ENCODE measurements around the gene RFX2. TPM values are rescaled to one million over a fixed set of nuclear protein-coding genes. Genes with fewer than 3 reads are reported as not detected.

The RFX2 gene
- total RNA-seq, 1 experiment from 2014 or later = 13.7 TPM

DNA sequence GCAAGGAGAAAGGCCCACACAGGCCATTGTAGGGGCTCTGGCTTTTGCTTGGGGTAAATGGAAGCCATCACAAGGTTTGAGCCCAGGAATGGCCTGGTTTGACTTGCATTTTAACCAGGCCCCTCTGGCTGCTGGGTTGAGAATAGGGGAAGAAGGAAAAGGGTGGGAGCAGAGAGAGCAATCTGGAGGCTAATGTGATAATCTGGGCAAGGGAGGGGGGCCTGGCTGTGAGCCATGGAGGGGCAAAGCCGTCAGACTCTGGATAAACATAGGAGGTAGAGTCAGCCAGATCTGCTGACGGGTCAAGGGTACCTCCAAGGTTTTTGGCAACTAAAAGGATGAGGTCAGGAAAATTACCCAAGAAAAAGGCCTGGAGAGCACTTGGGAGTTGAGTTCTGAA, 41.6 kb downstream of the RFX2 start:
- peak overlapping the region; percentile 32 for H3K27ac Mint-ChIP-seq (ENCODE audit: unreplicated experiment)
- H3K9me3 Mint-ChIP-seq (ENCODE audit: low read depth, unreplicated experiment) = peaks cover 2% of the 10 kb centered on the region
- intact Hi-C loops (cut with micrococcal nuclease; ENCODE audit: unreplicated experiment) = no loop called here
- H3K4me1 Mint-ChIP-seq (ENCODE audit: low read depth, unreplicated experiment) = peaks cover 34% of the 10 kb centered on the region
- DNase-seq = no peak
- no TSS peak for BruUV-seq (replicated peaks)
- CTCF ChIA-PET = interaction anchor here (0.6 kb wide), 1 partner anchor 41 kb away, joined by 3 read pairs; no protein-coding TSS in a partner anchor
- TF ChIP-seq, protein P1, sequence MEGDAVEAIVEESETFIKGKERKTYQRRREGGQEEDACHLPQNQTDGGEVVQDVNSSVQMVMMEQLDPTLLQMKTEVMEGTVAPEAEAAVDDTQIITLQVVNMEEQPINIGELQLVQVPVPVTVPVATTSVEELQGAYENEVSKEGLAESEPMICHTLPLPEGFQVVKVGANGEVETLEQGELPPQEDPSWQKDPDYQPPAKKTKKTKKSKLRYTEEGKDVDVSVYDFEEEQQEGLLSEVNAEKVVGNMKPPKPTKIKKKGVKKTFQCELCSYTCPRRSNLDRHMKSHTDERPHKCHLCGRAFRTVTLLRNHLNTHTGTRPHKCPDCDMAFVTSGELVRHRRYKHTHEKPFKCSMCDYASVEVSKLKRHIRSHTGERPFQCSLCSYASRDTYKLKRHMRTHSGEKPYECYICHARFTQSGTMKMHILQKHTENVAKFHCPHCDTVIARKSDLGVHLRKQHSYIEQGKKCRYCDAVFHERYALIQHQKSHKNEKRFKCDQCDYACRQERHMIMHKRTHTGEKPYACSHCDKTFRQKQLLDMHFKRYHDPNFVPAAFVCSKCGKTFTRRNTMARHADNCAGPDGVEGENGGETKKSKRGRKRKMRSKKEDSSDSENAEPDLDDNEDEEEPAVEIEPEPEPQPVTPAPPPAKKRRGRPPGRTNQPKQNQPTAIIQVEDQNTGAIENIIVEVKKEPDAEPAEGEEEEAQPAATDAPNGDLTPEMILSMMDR (IDR thresholded peaks at IDR 0.05; ENCODE audit: unreplicated experiment) = no peak
- no peak overlapping the region for H3K4me3 Mint-ChIP-seq (ENCODE audit: low read depth, unreplicated experiment)
- H3K27me3 Mint-ChIP-seq (ENCODE audit: unreplicated experiment) = no peaks in the 10 kb centered on the region
- H3K36me3 Mint-ChIP-seq (ENCODE audit: insufficient read depth, unreplicated experiment) = peaks cover 16% of the 10 kb centered on the region

DNA sequence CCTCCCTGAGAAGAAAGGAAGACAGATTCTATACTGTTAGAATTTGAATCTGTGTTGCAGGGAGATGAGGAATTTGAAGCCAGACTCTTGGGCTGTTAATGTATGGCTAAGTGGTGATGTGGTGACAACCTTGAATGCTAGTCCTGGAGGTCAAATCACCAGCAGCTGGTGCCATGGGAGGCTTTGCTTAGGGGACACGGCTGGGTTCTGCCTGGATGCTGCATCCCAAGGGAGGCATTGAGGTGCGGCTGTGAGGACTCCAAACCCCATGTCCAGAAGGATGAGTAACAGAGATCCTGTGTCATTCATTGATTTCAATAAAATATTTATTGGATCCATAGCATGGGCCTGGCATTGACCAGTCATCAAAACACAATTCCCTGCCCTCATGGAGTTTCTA, 42.3 kb downstream of the RFX2 start:
- Mint-ChIP-seq H3K27ac (ENCODE audit: unreplicated experiment) (peak overlapping the region; percentile 99), H3K36me3 (ENCODE audit: insufficient read depth, unreplicated experiment) (peaks cover 16% of the 10 kb centered on the region), H3K9me3 (ENCODE audit: low read depth, unreplicated experiment) (peaks cover 2% of the 10 kb centered on the region), H3K27me3 (ENCODE audit: unreplicated experiment) (no peaks in the 10 kb centered on the region), H3K4me1 (ENCODE audit: low read depth, unreplicated experiment) (peaks cover 37% of the 10 kb centered on the region), H3K4me3 (ENCODE audit: low read depth, unreplicated experiment) (no peak overlapping the region)
- TF ChIP-seq, protein P1 (IDR thresholded peaks at IDR 0.05; ENCODE audit: unreplicated experiment) = no peak
- no peak for DNase-seq
- CTCF ChIA-PET = interaction anchor here (1.0 to 1.5 kb wide), 2 partner anchors 11 to 25 kb away, joined by 4 to 5 read pairs; no protein-coding TSS in a partner anchor
- intact Hi-C loops (cut with micrococcal nuclease; ENCODE audit: unreplicated experiment) = no loop called here
- no TSS peak for BruUV-seq (replicated peaks)

DNA sequence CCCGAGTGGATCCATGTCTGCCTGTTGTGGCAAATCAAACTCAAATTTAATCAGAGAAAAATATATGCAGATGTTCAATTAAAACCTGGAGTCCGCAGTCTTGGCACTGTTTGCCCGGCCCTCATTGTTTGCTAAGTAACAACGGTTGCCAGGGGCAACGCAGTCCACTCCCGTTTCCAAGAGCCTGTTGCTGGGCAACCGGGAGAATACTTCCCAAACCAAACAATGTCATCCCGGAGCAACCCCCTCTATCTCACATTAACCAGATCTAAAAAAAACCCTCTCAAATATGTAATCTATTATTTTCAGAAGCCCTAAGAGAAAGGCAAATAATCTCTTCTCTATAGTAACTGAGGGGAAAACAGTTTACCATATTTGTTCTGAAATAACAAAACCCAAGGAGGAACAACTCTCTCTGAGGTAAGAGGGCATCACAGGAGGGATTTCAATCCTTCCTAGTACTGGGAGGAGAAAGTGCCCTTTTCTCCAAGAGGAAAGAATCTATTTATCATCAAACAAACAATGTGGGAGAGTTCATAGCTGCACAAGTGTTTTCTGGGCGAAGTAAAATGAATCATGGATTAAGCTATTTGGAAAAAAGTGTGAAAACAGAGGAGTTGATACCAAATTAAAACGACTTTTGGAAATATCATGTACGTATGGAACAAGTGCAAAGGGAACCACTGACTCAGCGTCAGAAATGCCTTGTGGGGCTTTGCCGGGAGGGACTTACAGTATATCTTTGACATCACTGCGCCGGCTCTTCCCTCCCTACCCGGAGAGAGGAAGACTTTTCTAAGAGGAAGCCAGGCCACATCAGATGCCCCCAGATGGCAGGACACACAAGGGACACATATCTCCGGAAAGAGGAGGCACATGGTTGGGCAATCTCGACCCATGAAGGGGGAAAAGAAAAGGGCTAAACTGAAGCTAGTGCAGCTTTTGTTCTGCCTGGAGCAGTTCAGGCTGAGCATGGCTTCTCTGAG, 43.3 kb downstream of the RFX2 start:
- peak; percentile 85 for DNase-seq
- peaks cover 2% of the 10 kb centered on the region for H3K9me3 Mint-ChIP-seq (ENCODE audit: low read depth, unreplicated experiment)
- H3K4me1 Mint-ChIP-seq (ENCODE audit: low read depth, unreplicated experiment) = peaks cover 37% of the 10 kb centered on the region
- H3K27me3 Mint-ChIP-seq (ENCODE audit: unreplicated experiment) = no peaks in the 10 kb centered on the region
- CTCF ChIA-PET = interaction anchor here (1.0 to 1.5 kb wide), 3 partner anchors 10 to 26 kb away, joined by 3 to 5 read pairs (median 4); no protein-coding TSS in a partner anchor
- BruUV-seq (replicated peaks) = TSS peak; percentile 96
- peak overlapping the region; percentile 99 for H3K27ac Mint-ChIP-seq (ENCODE audit: unreplicated experiment)
- TF ChIP-seq, protein P1 (IDR thresholded peaks at IDR 0.05; ENCODE audit: unreplicated experiment) = no peak
- intact Hi-C loops (cut with micrococcal nuclease; ENCODE audit: unreplicated experiment) = no loop called here
- peak overlapping the region; percentile 64 for H3K4me3 Mint-ChIP-seq (ENCODE audit: low read depth, unreplicated experiment)
- peaks cover 16% of the 10 kb centered on the region for H3K36me3 Mint-ChIP-seq (ENCODE audit: insufficient read depth, unreplicated experiment)

DNA sequence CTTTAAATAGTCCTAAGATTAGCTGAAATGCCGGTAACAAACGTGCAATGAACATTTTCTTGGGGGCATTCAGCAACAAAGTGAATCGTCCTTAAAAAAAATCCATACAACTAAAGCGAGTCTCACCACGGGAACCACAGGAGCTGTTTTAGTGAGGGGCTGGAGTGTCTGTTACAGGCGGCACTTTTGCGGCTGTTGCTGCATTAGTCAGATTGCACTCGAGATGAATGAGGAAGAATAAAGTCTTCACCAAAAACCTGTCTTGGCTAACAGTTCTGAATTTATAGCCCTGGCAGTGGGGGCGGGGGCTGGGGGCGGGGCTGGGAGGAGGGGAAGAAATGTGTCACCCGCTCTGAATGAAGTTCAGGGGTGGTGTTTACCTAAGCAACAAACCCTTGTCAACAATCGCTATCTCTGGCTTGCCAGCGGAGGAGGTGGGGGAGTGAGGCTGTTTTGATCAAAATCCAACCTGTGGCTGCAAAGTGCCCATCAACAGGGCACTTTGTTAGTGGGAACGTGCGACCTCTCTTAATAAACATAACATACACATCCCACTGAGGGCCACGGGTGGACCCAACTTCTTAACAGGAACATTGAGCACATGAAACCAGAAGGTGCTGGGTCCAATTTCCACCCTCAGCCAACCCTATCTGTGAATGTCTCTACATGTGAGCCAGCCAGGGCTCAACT, 44.5 kb downstream of the RFX2 start:
- DNase-seq = peak; percentile 47
- TF ChIP-seq, protein P1 (IDR thresholded peaks at IDR 0.05; ENCODE audit: unreplicated experiment) = no peak
- Mint-ChIP-seq H3K36me3 (ENCODE audit: insufficient read depth, unreplicated experiment) (peaks cover 16% of the 10 kb centered on the region), H3K4me1 (ENCODE audit: low read depth, unreplicated experiment) (peaks cover 38% of the 10 kb centered on the region), H3K27me3 (ENCODE audit: unreplicated experiment) (no peaks in the 10 kb centered on the region), H3K9me3 (ENCODE audit: low read depth, unreplicated experiment) (peaks cover 2% of the 10 kb centered on the region), H3K4me3 (ENCODE audit: low read depth, unreplicated experiment) (peak overlapping the region; percentile 64), H3K27ac (ENCODE audit: unreplicated experiment) (peak overlapping the region; percentile 99)
- BruUV-seq (replicated peaks) = no TSS peak
- CTCF ChIA-PET = no interaction called here
- intact Hi-C loops (cut with micrococcal nuclease; ENCODE audit: unreplicated experiment) = no loop called here

Measured in Calu3 (cell line).